CD14-positive monocyte (primary cell): ENCODE data around the gene ZNF69. TPM values are rescaled to one million over a fixed set of nuclear protein-coding genes. Genes with fewer than 3 reads are reported as not detected.
"Not testable (repeated sequence)": the region's sequence is repeated elsewhere in the genome, so short reads cannot be mapped to it uniquely, and the experiment has no call there.

Experiments used
- DNase-seq, 3 donors: peaks; one replicate each; pipeline ENCODE4 v3.0.0-alpha.2; 2011 to 2022
- H2AFZ ChIP-seq: 2 replicates; pipeline ENCODE4 v1.6.0; 2012; ENCODE audit warnings: mild to moderate bottlenecking, low read depth, low read length, inconsistent platforms; ENCODE audit not compliant: insufficient read depth, poor library complexity, severe bottlenecking
- H3K27ac ChIP-seq, 2 donors: 1 replicate in 1 of 2; 2 replicates in 1 of 2; pipeline ENCODE4 v1.5.1; 2012 to 2013; ENCODE audit warnings: low read length in 2 of 2, control low read depth in 1 of 2, inconsistent platforms in 1 of 2, low read depth in 1 of 2, mild to moderate bottlenecking in 1 of 2
- H3K27me3 ChIP-seq, 2 donors: one replicate each; pipeline versions ENCODE4 v1.6.0 to v1.6.1; 2011 to 2013; ENCODE audit warnings: low read length in 2 of 2; ENCODE audit not compliant: control insufficient read depth in 2 of 2, insufficient read depth in 2 of 2
- H3K36me3 ChIP-seq, 2 donors: replicated peaks in 1 of 2; 1 replicate in 1 of 2; 2 replicates in 1 of 2; pipeline versions ENCODE4 v1.5.1 to v1.6.1; 2012 to 2013; ENCODE audit warnings: low read length in 2 of 2, control low read depth in 1 of 2, inconsistent platforms in 1 of 2, mild to moderate bottlenecking in 1 of 2; ENCODE audit not compliant: insufficient read depth in 2 of 2, control insufficient read depth in 1 of 2
- H3K4me1 ChIP-seq, 2 donors: 1 replicate in 1 of 2; 2 replicates in 1 of 2; pipeline versions ENCODE4 v1.5.1 to v1.6.1; 2012 to 2013; ENCODE audit warnings: low read length in 2 of 2, control low read depth in 1 of 2, inconsistent platforms in 1 of 2, mild to moderate bottlenecking in 1 of 2, moderate library complexity in 1 of 2; ENCODE audit not compliant: insufficient read depth in 2 of 2, control insufficient read depth in 1 of 2
- H3K4me2 ChIP-seq: replicated peaks from 2 replicates; pipeline ENCODE3; 2012; ENCODE audit warnings: low read length, moderate library complexity, mild to moderate bottlenecking; ENCODE audit not compliant: poor library complexity, severe bottlenecking; ENCODE audit errors: extremely low read depth
- H3K4me3 ChIP-seq, 3 experiments: fragments of 200-600 bp in 1 of 3; sonication (generic) in 1 of 3; replicated peaks in 1 of 3; 1 replicate in 2 of 3; 2 replicates in 1 of 3; pipeline ENCODE4 v1.5.1; 2011 to 2013; ENCODE audit warnings: low read length in 3 of 3, mild to moderate bottlenecking in 3 of 3, control low read depth in 2 of 3, low read depth in 2 of 3, inconsistent platforms in 1 of 3, moderate library complexity in 1 of 3
- H3K79me2 ChIP-seq: 2 replicates; pipeline ENCODE4 v1.6.0; 2012; ENCODE audit warnings: mild to moderate bottlenecking, control low read depth, inconsistent platforms, low read length, moderate library complexity; ENCODE audit not compliant: insufficient read depth
- H3K9ac ChIP-seq: 2 replicates; pipeline ENCODE4 v1.6.0; 2017; ENCODE audit warnings: low read length, mild to moderate bottlenecking; ENCODE audit not compliant: insufficient read depth, poor library complexity, severe bottlenecking
- H3K9me3 ChIP-seq, 2 donors: replicated peaks in 1 of 2; 1 replicate in 1 of 2; 2 replicates in 1 of 2; pipeline versions ENCODE4 v1.5.1 to v1.6.1; 2012 to 2013; ENCODE audit warnings: low read length in 2 of 2, control low read depth in 1 of 2; ENCODE audit not compliant: control insufficient read depth in 1 of 2, insufficient read depth in 1 of 2
- H4K20me1 ChIP-seq: 2 replicates; pipeline ENCODE4 v1.6.0; 2012; ENCODE audit warnings: mild to moderate bottlenecking, low read length, control low read depth, moderate library complexity; ENCODE audit not compliant: insufficient read depth
- H3K27ac Mint-ChIP-seq, 7 donors: one replicate each; pipeline ENCODE4 v1.8.0; 2020; ENCODE audit warnings: mild to moderate bottlenecking in 7 of 7, mixed read lengths in 7 of 7, moderate library complexity in 6 of 7, inconsistent platforms in 2 of 7
- H3K27me3 Mint-ChIP-seq, 3 donors: one replicate each; pipeline ENCODE4 v1.8.0; 2021 to 2022; ENCODE audit warnings: low read depth in 3 of 3, mild to moderate bottlenecking in 3 of 3, mixed read lengths in 3 of 3, moderate library complexity in 3 of 3, inconsistent platforms in 1 of 3
- H3K36me3 Mint-ChIP-seq, 2 donors: one replicate each; pipeline ENCODE4 v1.8.0; 2020; ENCODE audit warnings: mixed read lengths in 2 of 2, inconsistent platforms in 1 of 2, mild to moderate bottlenecking in 1 of 2
- H3K4me1 Mint-ChIP-seq: one replicate; pipeline ENCODE4 v1.8.0; 2020; ENCODE audit warnings: mild to moderate bottlenecking, mixed read lengths
- H3K4me3 Mint-ChIP-seq, 2 donors: one replicate each; pipeline ENCODE4 v1.8.0; 2020; ENCODE audit warnings: mild to moderate bottlenecking in 2 of 2, mixed read lengths in 2 of 2, moderate library complexity in 1 of 2
- H3K9me3 Mint-ChIP-seq, 7 donors: one replicate each; pipeline ENCODE4 v1.8.0; 2020 to 2022; ENCODE audit warnings: mixed read lengths in 7 of 7, mild to moderate bottlenecking in 6 of 7, moderate library complexity in 6 of 7, inconsistent platforms in 2 of 7
- CTCF ChIP-seq: fragments of 200-600 bp; IDR thresholded peaks from one replicate; pipeline ENCODE4 v1.8.0; 2022; ENCODE audit warnings: antibody characterized with exemption, mild to moderate bottlenecking
- WGBS: methylation state at CpG from one replicate; pipeline ENCODE4 v1.1.5; 2013; ENCODE audit warnings: missing lambda C conversion rate; ENCODE audit not compliant: insufficient coverage; 5-methylcytosine and 5-hydroxymethylcytosine counted together
- intact Hi-C, 2 donors: fragments of 100-400 bp; cut with micrococcal nuclease; formaldehyde crosslinking; loops; one replicate each; pipeline versions ENCODE4 v1.15.0 to v1.15.1; 2023
- polyA plus RNA-seq, 3 donors: library from polyadenylated mRNA; depleted of rRNA in 1 of 3; unstranded in 2 of 3; stranded (reverse) in 1 of 3; fragments of 300-500 nt in 2 of 3; fragments of >200 nt in 1 of 3; fragmentation: Illumina TruSeq in 2 of 3; gene quantifications; 1 replicate in 2 of 3; 2 replicates in 1 of 3; pipeline ENCODE4 v1.2.3, GENCODE V29; 2012 to 2021

Gene ZNF69
- polyA plus RNA-seq, 3 donors, result 0.98 to 1.7 (median 1.1) TPM

GRCh38 chr19:11914417-11915051 is 27.0 kb downstream of the ZNF69 start:
- H3K9ac ChIP-seq, H3K27ac ChIP-seq, H4K20me1 ChIP-seq, H3K27me3 Mint-ChIP-seq, intact Hi-C loops, H3K36me3 Mint-ChIP-seq, H2AFZ ChIP-seq, DNase-seq, H3K79me2 ChIP-seq, H3K4me2 ChIP-seq, H3K4me3 Mint-ChIP-seq, H3K4me1 ChIP-seq, H3K4me1 Mint-ChIP-seq, H3K27me3 ChIP-seq, H3K4me3 ChIP-seq, H3K27ac Mint-ChIP-seq: not testable (repeated sequence)
- Histone ChIP-seq H3K9me3 (peaks cover 36 to 56% of the 10 kb centered on the region in 2 donors), H3K36me3 (peaks cover 0 to 11% of the 10 kb centered on the region in 2 donors)
- 100% methylated on average over 2 of the region's 4 CpGs for WGBS
- peaks cover 23 to 77% (median 60%) of the 10 kb centered on the region in 7 donors for H3K9me3 Mint-ChIP-seq

GRCh38 chr19:11921852-11922495 is 34.4 kb downstream of the ZNF69 start:
- Histone ChIP-seq H3K9ac (no peak overlapping the region), H3K36me3 (no peaks in the 10 kb centered on the region), H3K27ac (no peak overlapping the region), H4K20me1 (no peaks in the 10 kb centered on the region), H3K9me3 (peaks cover 0 to 3% of the 10 kb centered on the region in 2 donors), H3K4me2 (no peak overlapping the region), H3K27me3 (no peaks in the 10 kb centered on the region), H3K79me2 (peaks cover 20% of the 10 kb centered on the region), H2AFZ (no peak overlapping the region), H3K4me3 (no peak overlapping the region), H3K4me1 (peaks cover 26 to 36% of the 10 kb centered on the region in 2 donors)
- Mint-ChIP-seq H3K9me3 (peaks cover 0 to 20% (median 11%) of the 10 kb centered on the region in 7 donors), H3K27me3 (no peaks in the 10 kb centered on the region), H3K27ac (no peak overlapping the region), H3K4me3 (no peak overlapping the region), H3K4me1 (peaks cover 28% of the 10 kb centered on the region), H3K36me3 (peaks cover 0 to 4% of the 10 kb centered on the region in 2 donors)
- no peak for DNase-seq
- no peak for TF ChIP-seq CTCF
- WGBS, result no CpG with 5 or more reads among the region's 6 CpGs
- intact Hi-C loops, result loop anchor here in 1 of 2 donors (5.0 to 10.0 kb wide), 3 partner anchors 45 to 220 kb away; partner anchors contain the start of genes ZNF20, ZNF763 and ZNF844
